OCI-LY1 (cell line): ENCODE data around the gene PDE6B.

Experiments
- H2AFZ ChIP-seq: fragments of 200-600 bp; sonication (generic), shearing (Covaris generic); 2 replicates; pipeline ENCODE4 v1.6.0; 2014; ENCODE audit warnings: antibody characterized with exemption, mild to moderate bottlenecking, low read length
- H3F3A ChIP-seq: fragments of 200-600 bp; sonication (generic), shearing (Covaris generic); 2 replicates; pipeline ENCODE4 v1.6.0; 2014; ENCODE audit warnings: mild to moderate bottlenecking, antibody characterized with exemption, low read length, moderate library complexity; ENCODE audit not compliant: insufficient read depth
- H3K27ac ChIP-seq: fragments of 200-600 bp; sonication (generic); 2 replicates; pipeline ENCODE4 v1.5.1; 2014; ENCODE audit warnings: low read length, mixed run types, mild to moderate bottlenecking, low read depth; ENCODE audit not compliant: poor library complexity, severe bottlenecking
- H3K27me3 ChIP-seq: fragments of 200-600 bp; sonication (generic); 2 replicates; pipeline ENCODE4 v1.6.0; 2014; ENCODE audit warnings: antibody characterized with exemption, mild to moderate bottlenecking, low read length, moderate library complexity; ENCODE audit not compliant: insufficient read depth
- H3K36me3 ChIP-seq: fragments of 200-600 bp; sonication (generic); 2 replicates; pipeline ENCODE4 v1.6.1; 2014; ENCODE audit warnings: mild to moderate bottlenecking, antibody characterized with exemption, low read length, moderate library complexity, mixed read lengths; ENCODE audit not compliant: insufficient read depth
- H3K4me1 ChIP-seq: fragments of 200-600 bp; sonication (generic); 2 replicates; pipeline ENCODE4 v1.5.1; 2014; ENCODE audit warnings: mild to moderate bottlenecking, low read length, moderate library complexity; ENCODE audit not compliant: insufficient read depth, severe bottlenecking
- H3K4me2 ChIP-seq: fragments of 200-600 bp; sonication (generic), shearing (Covaris generic); 2 replicates; pipeline ENCODE4 v1.6.1; 2014; ENCODE audit warnings: low read length
- H3K4me3 ChIP-seq: fragments of 200-600 bp; sonication (generic); 2 replicates; pipeline ENCODE4 v1.5.1; 2014; ENCODE audit warnings: low read length, low read depth, mild to moderate bottlenecking, mixed read lengths; ENCODE audit not compliant: poor library complexity, severe bottlenecking
- H3K79me2 ChIP-seq: fragments of 200-600 bp; shearing (Covaris generic); 2 replicates; pipeline ENCODE4 v1.6.1; 2016; ENCODE audit warnings: mixed run types, low read length, mixed read lengths; ENCODE audit not compliant: insufficient read depth
- H3K9ac ChIP-seq: fragments of 200-600 bp; sonication (generic), shearing (Covaris generic); 2 replicates; pipeline ENCODE4 v1.6.1; 2014; ENCODE audit warnings: mild to moderate bottlenecking, low read length, mixed read lengths
- H3K9me2 ChIP-seq: fragments of 200-600 bp; sonication (generic), shearing (Covaris generic); 2 replicates; pipeline ENCODE4 v1.6.1; 2014; ENCODE audit warnings: low read depth, mild to moderate bottlenecking, low read length, mixed read lengths
- H3K9me3 ChIP-seq: fragments of 200-600 bp; shearing (Covaris generic); 2 replicates; pipeline ENCODE4 v1.6.1; 2014; ENCODE audit warnings: low read length, mixed read lengths
- H4K20me1 ChIP-seq: fragments of 200-600 bp; sonication (generic), shearing (Covaris generic); 2 replicates; pipeline ENCODE4 v1.6.0; 2016; ENCODE audit warnings: mild to moderate bottlenecking, low read length; ENCODE audit not compliant: insufficient read depth
- CTCF ChIP-seq: fragments of 200-600 bp; sonication (generic), shearing (Covaris generic); IDR thresholded peaks from 2 replicates; pipeline ENCODE4 v1.5.1; 2017; ENCODE audit warnings: mild to moderate bottlenecking, antibody characterized with exemption, low read length, moderate library complexity, mixed read lengths
- EZH2 ChIP-seq: fragments of 200-600 bp; sonication (generic), shearing (Covaris generic); IDR thresholded peaks from 2 replicates; pipeline ENCODE4 v1.8.0; 2017; ENCODE audit warnings: borderline replicate concordance, mixed run types, mild to moderate bottlenecking, antibody characterized with exemption, low read length, moderate library complexity, mixed read lengths

PDE6B gene

GRCh38 chr4:703336-704197 is 78.2 kb downstream of the PDE6B start:
- Histone ChIP-seq H3F3A (no peaks in the 10 kb centered on the region), H3K4me3 (no peak overlapping the region), H3K27me3 (no peaks in the 10 kb centered on the region), H3K9me3 (no peaks in the 10 kb centered on the region), H2AFZ (no peak overlapping the region), H3K9ac (no peak overlapping the region), H3K9me2 (no peaks in the 10 kb centered on the region), H4K20me1 (no peaks in the 10 kb centered on the region), H3K79me2 (0 out of 2 replicates have a peak, but pooled peaks cover 3% of the 10 kb centered on the region), H3K4me2 (no peak overlapping the region), H3K27ac (no peak overlapping the region), H3K4me1 (peaks cover 26% of the 10 kb centered on the region), H3K36me3 (no peaks in the 10 kb centered on the region)
- TF ChIP-seq CTCF (no peak), EZH2 (no peak)

GRCh38 chr4:704198-704891 is 79.0 kb downstream of the PDE6B start:
- H4K20me1 ChIP-seq: no peaks in the 10 kb centered on the region
- H3K27me3 ChIP-seq: no peaks in the 10 kb centered on the region
- H2AFZ ChIP-seq: no peak overlapping the region
- H3K9ac ChIP-seq: no peak overlapping the region
- no peaks in the 10 kb centered on the region for H3F3A ChIP-seq
- H3K79me2 ChIP-seq: 0 out of 2 replicates have a peak, but pooled peaks cover 3% of the 10 kb centered on the region
- H3K36me3 ChIP-seq: no peaks in the 10 kb centered on the region
- H3K9me3 ChIP-seq: no peaks in the 10 kb centered on the region
- TF ChIP-seq CTCF: no peak
- no peak for TF ChIP-seq EZH2
- no peak overlapping the region for H3K4me2 ChIP-seq
- H3K4me3 ChIP-seq: no peak overlapping the region
- peaks cover 19% of the 10 kb centered on the region for H3K4me1 ChIP-seq
- H3K9me2 ChIP-seq: no peaks in the 10 kb centered on the region
- no peak overlapping the region for H3K27ac ChIP-seq

- peaks cover under 1% of the 10 kb centered on the region; the same call in 1 of the 2 replicates for H3K36me3 ChIP-seq
- H3K9ac ChIP-seq: peak overlapping the region; percentile 56; the same call in 1 of the 2 replicates
- no peaks in the 10 kb centered on the region for H3K27me3 ChIP-seq
- peak overlapping the region; percentile 78 for H3K4me2 ChIP-seq
- H3K79me2 ChIP-seq: 0 out of 2 replicates have a peak, but pooled peaks cover 3% of the 10 kb centered on the region
- TF ChIP-seq CTCF (no peak), EZH2 (no peak)
- no peaks in the 10 kb centered on the region for H3K9me3 ChIP-seq
- no peaks in the 10 kb centered on the region for H3F3A ChIP-seq
- peaks cover 13% of the 10 kb centered on the region for H3K4me1 ChIP-seq
- H4K20me1 ChIP-seq: no peaks in the 10 kb centered on the region
- H3K4me3 ChIP-seq: peak overlapping the region; percentile 97
- no peak overlapping the region for H2AFZ ChIP-seq
- H3K9me2 ChIP-seq: no peaks in the 10 kb centered on the region
- H3K27ac ChIP-seq: no peak overlapping the region
These were observed 79.6 kb downstream of the PDE6B start for GRCh38 chr4:704971-705277.
